HG03520 (cell line): ENCODE measurements around the gene G0S2.
"Not testable (repeated sequence)": the region's sequence is repeated elsewhere in the genome, so short reads cannot be mapped to it uniquely, and the experiment has no call there.

Source experiments
- ATAC-seq: cut with Tn5 transposase; IDR thresholded peaks from one replicate; pipeline ENCODE4 v1.9.1; 2021; ENCODE audit warnings: mild to moderate bottlenecking, moderate library complexity; ENCODE audit not compliant: unreplicated experiment

G0S2 gene

DNA sequence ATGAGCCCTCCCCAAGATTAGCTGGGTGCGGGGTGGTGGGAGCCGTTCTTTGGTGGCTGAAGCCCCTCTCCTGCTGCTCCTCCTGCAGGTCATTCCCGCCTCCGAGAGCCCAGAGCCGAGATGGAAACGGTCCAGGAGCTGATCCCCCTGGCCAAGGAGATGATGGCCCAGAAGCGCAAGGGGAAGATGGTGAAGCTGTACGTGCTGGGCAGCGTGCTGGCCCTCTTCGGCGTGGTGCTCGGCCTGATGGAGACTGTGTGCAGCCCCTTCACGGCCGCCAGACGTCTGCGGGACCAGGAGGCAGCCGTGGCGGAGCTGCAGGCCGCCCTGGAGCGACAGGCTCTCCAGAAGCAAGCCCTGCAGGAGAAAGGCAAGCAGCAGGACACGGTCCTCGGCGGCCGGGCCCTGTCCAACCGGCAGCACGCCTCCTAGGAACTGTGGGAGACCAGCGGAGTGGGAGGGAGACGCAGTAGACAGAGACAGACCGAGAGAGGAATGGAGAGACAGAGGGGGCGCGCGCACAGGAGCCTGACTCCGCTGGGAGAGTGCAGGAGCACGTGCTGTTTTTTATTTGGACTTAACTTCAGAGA, 448 bp downstream of the G0S2 start:
- no peak for ATAC-seq

DNA sequence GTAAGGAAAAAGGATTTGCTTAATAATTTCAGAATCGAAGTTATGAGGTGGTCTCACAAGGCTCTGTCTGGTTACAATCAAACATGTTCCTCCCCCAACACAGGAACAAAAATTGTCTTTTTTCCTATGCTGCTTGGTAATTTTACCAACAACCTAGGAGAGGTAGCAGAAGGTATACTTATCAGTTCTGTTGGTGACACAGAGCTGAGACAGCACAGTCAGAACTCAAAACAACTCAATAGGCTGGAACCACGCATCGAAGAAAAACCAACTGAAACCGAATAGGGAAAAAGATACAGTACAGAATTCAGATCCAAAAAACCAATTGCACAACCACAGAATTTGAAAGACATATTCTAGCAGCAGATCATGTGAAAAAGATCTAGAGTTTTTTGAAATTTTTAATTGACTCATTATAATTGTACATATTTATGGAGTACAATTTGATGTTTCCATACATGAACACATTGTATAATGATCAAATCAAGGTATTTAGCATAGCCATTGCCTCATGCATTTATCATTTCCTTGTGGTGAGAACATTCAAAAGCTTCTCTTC, 3.8 kb downstream of the G0S2 start:
- no peak for ATAC-seq

DNA sequence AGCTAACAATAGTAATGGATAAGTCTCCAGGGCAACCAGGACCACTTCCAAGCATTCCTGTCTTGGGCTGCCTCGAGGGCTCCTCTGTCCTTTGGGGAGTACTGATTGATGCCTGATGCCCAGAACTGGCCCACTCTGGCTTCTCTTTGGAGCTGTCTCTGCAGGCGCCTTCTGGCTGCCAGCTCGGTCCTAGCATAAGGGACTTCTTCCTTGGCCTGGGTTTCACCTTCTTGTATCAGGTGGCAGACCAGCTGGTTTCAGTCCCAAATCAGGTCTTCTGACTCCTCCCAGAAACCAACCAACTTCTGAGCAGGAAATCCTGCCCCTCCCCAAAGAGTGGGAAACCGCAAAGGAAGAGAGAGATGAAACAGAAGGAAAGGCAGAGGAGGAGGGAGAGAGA, 10.6 kb downstream of the G0S2 start:
- no peak for ATAC-seq

- no peak for ATAC-seq
These were observed 11.1 kb downstream of the G0S2 start for GRCh38 chr1:209686322-209686721.

GRCh38 chr1:209688746-209689234, 13.6 kb downstream of the G0S2 start:
- ATAC-seq, result no peak

- ATAC-seq, result no peak
These were observed 14.3 kb downstream of the G0S2 start for GRCh38 chr1:209689477-209689876.

- no peak for ATAC-seq
These were observed 16.0 kb downstream of the G0S2 start for GRCh38 chr1:209691237-209691636.

DNA sequence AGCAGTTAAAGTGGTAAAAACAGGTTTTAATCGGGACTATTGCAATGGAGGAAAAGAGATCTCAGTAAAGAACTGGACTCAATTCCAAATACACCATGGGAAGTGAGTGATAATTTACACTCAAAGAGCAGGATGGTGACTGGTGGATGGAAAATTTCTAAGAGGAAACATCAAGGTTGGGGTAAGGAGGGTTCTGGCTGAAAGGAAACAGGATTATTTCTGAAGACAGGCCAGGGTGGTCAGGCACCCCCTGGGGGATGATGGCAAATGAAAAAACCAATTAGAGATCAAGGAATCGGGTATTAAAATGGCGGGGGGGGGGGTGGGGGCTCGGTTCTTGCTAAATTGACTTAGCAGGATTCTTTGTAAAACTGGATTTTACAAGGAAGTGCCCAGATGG, 17.1 kb downstream of the G0S2 start:
- no peak for ATAC-seq

DNA sequence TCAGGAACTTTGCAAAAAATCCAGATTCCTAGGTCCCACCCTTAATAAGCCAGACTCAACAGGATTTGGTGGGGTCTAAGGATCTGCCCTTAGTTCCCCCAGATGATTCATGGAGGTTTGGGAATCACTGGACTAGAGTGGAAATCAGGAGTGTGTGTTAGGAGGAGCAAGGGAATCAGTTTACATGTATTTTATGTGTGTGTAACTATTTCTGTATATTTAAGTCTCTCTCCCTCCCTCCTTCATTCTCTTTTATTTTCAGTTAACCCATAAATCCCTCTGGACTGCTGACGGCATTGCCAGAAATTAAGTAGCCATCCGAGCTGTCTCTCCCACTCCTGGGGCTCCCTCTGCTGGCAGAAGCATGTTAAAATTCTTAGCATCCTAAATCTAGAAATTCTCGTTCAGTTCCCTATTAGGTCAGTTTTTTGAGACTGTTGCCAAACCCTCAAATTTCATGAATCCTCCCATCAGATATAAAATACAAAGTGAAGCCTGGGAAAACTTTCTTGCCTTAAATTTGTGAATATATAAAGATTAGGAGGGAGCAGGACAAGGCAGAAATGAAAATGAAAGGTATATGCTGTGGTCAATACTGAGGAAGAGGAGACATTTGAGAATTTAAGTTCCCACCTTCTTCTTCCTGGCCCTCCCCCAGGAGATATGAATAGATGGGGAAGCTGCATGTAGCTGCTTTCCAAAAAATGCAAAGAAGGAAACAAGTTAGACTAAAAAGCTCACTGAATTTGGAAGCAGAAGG, 17.7 kb downstream of the G0S2 start:
- no peak for ATAC-seq

GRCh38 chr1:209696673-209697072, 21.5 kb downstream of the G0S2 start:
- no peak for ATAC-seq

DNA sequence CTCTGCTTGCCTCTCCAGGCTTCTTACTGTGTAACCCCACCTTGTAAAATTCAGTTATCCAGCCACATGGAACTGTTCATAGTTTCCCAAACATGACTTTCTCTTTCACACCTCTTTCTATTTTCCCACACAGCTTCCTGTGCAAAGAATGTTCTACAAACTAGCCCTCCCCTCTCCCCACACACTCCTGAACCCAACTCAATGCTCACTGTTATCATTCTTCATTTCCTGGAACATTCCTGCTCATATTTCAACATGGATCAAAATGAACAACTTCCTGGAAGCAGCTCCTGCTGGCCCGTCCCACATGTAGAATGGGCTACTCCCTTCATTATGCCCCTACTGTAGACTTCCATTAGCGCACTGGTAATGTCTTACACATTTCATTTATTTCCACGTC, 21.9 kb downstream of the G0S2 start:
- ATAC-seq, result no peak

DNA sequence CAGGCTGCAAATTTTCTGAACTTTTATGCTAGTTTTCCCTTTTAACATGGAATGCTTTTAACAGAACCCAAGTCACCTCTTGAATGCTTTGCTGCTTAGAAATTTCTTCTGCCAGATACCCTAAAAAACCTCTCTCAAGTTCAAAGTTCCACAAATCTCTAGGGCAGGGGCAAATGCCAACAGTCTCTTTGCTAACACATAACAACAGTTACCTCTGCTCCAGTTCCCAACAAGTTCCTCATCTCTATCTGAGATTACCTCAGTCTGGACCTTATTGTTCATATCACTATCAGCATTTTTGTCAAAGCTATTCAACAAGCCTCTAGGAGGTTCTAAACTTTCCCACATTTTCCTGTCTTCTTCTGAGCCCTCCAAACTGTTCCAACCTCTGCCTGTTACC, 25.5 kb downstream of the G0S2 start:
- not testable (repeated sequence) for ATAC-seq

GRCh38 chr1:209702832-209703231, 27.6 kb downstream of the G0S2 start:
- ATAC-seq, result no peak

DNA sequence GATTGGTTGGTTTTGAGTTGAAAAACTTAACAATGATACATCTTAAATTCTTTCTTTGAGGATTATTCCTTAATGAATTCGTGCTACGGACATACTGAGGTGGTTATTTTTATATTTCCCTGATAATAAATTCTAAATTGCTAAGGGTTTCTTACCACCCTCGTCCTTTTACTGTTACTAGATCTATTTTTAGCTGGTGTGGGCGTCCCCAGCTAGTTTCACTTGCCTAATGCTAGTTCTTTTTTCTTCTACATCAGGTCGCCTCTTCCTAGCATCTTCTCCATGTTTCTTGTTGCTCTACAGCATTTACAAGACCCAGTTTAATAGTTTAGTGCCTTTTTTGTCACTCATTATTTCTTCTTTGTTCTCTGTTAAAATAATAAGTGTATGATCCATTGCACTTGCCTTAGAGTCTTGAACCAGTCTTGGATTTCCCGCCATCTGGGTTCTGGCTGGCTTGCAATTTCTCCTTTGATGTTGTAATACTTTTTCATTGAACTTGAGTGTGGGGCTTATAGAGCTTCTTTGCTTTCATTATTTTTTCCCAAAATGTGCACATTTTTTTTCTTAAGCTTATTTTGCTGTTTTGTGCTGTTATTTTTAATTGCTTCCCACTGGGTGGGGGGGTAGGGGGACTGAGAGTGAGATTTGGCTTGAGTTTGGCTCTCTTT, 28.8 kb downstream of the G0S2 start:
- peak; percentile 74 for ATAC-seq

DNA sequence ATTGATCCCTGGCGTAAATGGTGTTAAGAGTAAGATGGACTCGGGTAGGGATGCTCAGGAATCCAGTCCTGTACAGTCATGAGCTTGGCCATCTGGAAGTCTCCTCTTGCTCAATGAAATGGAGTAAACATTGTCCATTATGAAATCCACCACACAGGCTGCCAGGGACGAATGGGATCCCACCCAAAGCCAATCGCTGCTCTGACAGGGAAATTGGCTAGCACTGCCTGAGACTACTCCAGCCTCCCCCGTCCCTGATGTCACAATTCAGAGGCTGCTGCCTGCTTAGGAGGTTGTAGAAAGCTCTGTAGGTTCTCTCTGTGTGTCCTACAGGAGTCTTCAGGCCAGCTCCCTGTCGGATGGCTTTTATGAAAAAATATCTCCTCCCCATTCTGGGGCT, 29.4 kb downstream of the G0S2 start, which contains the start of gene HSD11B1:
HSD11B1 (plus strand) TSS at position 263 of the 400 bp plus-strand sequence; CDS start at position 360, 97 bp downstream.
- ATAC-seq, result no peak

GRCh38 chr1:209705033-209705598, 29.9 kb downstream of the G0S2 start:
- no peak for ATAC-seq

GRCh38 chr1:209706622-209707021, 31.4 kb downstream of the G0S2 start:
- ATAC-seq, result no peak

GRCh38 chr1:209707308-209707707, 32.1 kb downstream of the G0S2 start:
- no peak for ATAC-seq

- no peak for ATAC-seq
These were observed 33.1 kb downstream of the G0S2 start for GRCh38 chr1:209708297-209708696.

DNA sequence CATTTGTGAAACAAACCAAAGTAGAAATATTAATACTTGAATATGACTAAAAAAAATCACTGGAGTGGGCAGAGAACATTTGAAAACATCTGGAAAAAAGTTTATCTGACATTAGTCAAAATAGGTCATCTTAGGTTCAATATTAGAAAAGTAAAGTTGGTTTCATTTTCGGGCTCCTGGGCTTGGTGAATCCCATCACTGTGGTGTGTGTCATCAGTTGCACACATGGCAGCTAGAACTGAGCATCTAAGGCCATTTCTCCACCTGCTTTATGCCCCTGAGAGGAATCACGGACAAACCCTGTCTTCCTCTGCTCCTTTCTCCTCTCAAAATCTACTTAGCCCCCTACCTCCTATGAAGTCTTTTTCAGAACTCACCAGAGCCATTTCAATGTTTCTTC, 34.9 kb downstream of the G0S2 start:
- ATAC-seq, result peak; percentile 71

- no peak for ATAC-seq
These were observed 35.6 kb downstream of the G0S2 start for GRCh38 chr1:209710847-209711246.
